Loucy (cell line): Measurements from ENCODE around the gene PPIL1.

Source experiments
- CTCF ChIP-seq: fragments of 200-600 bp; sonication (generic); conservative IDR thresholded peaks from 2 replicates; pipeline ENCODE4 v1.5.1; 2014; ENCODE audit warnings: mild to moderate bottlenecking, antibody characterized with exemption, low read length
- EZH2phosphoT487 ChIP-seq: fragments of 200-600 bp; IDR thresholded peaks from 2 replicates; pipeline ENCODE4 v1.6.1; 2018; ENCODE audit warnings: antibody characterized with exemption, mild to moderate bottlenecking, moderate library complexity, borderline replicate concordance

GRCh38 chr6:36840432-36841403 is 33.9 kb downstream of the PPIL1 start:
- TF ChIP-seq CTCF, result no peak
- TF ChIP-seq EZH2phosphoT487, result no peak
